ENCODE measurements around the gene OTOS. TPM values are rescaled to one million over a fixed set of nuclear protein-coding genes. Genes with fewer than 3 reads are reported as not detected.

The OTOS gene
- total and polyA plus RNA-seq, 4 donors: not detected

DNA sequence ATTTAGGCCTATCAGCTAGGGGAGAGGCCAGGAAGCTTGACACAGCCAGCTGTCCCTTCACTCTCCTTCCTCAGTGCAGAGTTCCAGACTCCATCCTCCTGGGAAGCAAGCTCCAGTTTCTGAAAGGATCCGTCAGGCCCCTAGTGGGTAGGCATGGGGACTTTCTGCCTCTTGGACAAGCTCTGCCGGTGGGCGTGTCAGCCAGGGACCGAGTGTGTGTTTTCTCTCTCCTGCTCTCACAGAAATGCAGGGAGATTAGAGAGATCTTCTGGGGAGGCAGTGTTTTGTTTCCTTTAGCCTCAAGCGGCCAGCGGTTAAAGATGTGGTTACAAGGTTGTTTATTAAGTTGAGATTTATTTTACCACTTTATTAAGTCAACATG lies 29.9 kb upstream of the OTOS start:
- Histone ChIP-seq H3K9me3 (ENCODE audit: control insufficient read depth in 4 of 4, insufficient read depth in 3 of 4, low read length in 3 of 4) (peaks cover 0 to 10% (median 0%) of the 10 kb centered on the region in 4 donors), H3K27me3 (ENCODE audit: control insufficient read depth in 3 of 3, insufficient read depth in 3 of 3, low read length in 2 of 3) (peaks cover 0 to 4% (median 3%) of the 10 kb centered on the region in 3 donors), H3K9ac (ENCODE audit: insufficient read depth in 1 of 2, low read length in 2 of 2) (no peak overlapping the region), H3K36me3 (ENCODE audit: control insufficient read depth in 4 of 4, insufficient read depth in 4 of 4, low read length in 4 of 4) (no peaks in the 10 kb centered on the region), H3K4me1 (ENCODE audit: control insufficient read depth in 5 of 5, insufficient read depth in 5 of 5, low read length in 5 of 5) (peaks cover 0 to 3% (median 0%) of the 10 kb centered on the region in 5 donors), H3K4me3 (no peak overlapping the region), H3K27ac (ENCODE audit: low read depth in 1 of 2, low read length in 1 of 2) (no peak overlapping the region)
- DNase-seq (peak; percentile 48 to 61 (median 60)), ATAC-seq (ENCODE audit: insufficient read depth, low FRiP score) (no peak)
- no peak for TF ChIP-seq CTCF (IDR thresholded peaks at IDR 0.05; ENCODE audit: control extremely low read depth, extremely low read depth)
- WGBS, 2 donors: 42 to 63% methylated on average over 6 of the region's 6 CpGs

GRCh38 chr2:240169486-240170353 lies 29.3 kb upstream of the OTOS start:
- Histone ChIP-seq H3K9me3 (ENCODE audit: control insufficient read depth in 4 of 4, insufficient read depth in 3 of 4, low read length in 3 of 4) (peaks cover 0 to 10% (median 0%) of the 10 kb centered on the region in 4 donors), H3K27me3 (ENCODE audit: control insufficient read depth in 3 of 3, insufficient read depth in 3 of 3, low read length in 2 of 3) (peaks cover 0 to 3% (median 0%) of the 10 kb centered on the region in 3 donors), H3K9ac (ENCODE audit: insufficient read depth in 1 of 2, low read length in 2 of 2) (no peak overlapping the region), H3K4me3 (no peak overlapping the region), H3K4me1 (ENCODE audit: control insufficient read depth in 5 of 5, insufficient read depth in 5 of 5, low read length in 5 of 5) (peaks cover 0 to 3% (median 0%) of the 10 kb centered on the region in 5 donors), H3K36me3 (ENCODE audit: control insufficient read depth in 4 of 4, insufficient read depth in 4 of 4, low read length in 4 of 4) (no peaks in the 10 kb centered on the region), H3K27ac (ENCODE audit: low read depth in 1 of 2, low read length in 1 of 2) (no peak overlapping the region)
- TF ChIP-seq CTCF (IDR thresholded peaks at IDR 0.05; ENCODE audit: control extremely low read depth, extremely low read depth): no peak
- DNase-seq (no peak), ATAC-seq (ENCODE audit: insufficient read depth, low FRiP score) (no peak)
- 81 to 87% methylated on average over 15 of the region's 15 CpGs for WGBS, 2 donors

DNA sequence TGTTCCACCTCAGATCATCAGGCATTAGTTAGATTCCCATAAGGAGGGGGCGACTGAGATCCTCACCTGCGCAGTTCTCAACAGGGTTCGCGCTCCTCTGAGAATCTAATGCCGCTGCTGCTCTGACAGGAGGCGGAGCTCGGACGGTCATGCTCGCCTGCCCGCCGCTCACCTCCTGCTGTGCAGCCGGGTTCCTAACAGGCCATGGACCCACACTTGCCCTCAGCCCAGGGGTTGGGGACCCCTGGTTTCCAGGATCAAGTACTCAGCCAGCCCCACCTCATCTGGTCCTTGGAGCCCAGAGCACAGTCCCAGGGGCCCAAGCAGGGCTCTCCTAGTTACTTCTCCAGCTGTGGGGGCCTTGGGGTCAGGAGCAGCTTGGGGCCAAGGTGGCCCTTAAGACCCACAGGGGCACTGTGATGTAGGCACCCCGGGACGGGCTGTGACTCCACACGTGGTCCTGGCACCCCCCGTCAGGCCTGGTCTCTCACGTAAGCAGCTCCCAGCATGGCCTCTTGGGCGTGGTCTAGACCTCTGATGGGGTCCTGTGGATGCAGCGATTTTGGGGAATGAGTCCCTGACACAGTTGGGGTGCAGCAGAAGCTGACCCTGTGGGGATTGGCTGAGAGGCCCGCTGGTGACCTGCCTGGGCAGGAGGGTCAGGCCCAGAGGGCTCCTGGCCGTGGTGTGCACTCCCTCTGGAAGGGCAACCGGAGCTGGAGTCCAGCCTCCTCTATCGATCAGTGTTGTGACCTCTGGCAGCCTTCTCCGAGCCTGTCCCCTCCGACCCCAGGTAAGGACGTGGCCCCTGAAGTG lies 28.3 kb upstream of the OTOS start:
- no peak for DNase-seq
- no peak overlapping the region for H3K27ac ChIP-seq (ENCODE audit: low read depth in 1 of 2, low read length in 1 of 2)
- TF ChIP-seq CTCF (IDR thresholded peaks at IDR 0.05; ENCODE audit: control extremely low read depth, extremely low read depth): no peak
- no peak for ATAC-seq (ENCODE audit: insufficient read depth, low FRiP score)
- peaks cover 0 to 6% (median 0%) of the 10 kb centered on the region in 4 donors for H3K9me3 ChIP-seq (ENCODE audit: control insufficient read depth in 4 of 4, insufficient read depth in 3 of 4, low read length in 3 of 4)
- H3K4me3 ChIP-seq: no peak overlapping the region
- 84 to 89% methylated on average over 26 of the region's 26 CpGs for WGBS, 2 donors
- peaks cover 0 to 3% (median 0%) of the 10 kb centered on the region in 5 donors for H3K4me1 ChIP-seq (ENCODE audit: control insufficient read depth in 5 of 5, insufficient read depth in 5 of 5, low read length in 5 of 5)
- H3K36me3 ChIP-seq (ENCODE audit: control insufficient read depth in 4 of 4, insufficient read depth in 4 of 4, low read length in 4 of 4): no peaks in the 10 kb centered on the region
- no peak overlapping the region for H3K9ac ChIP-seq (ENCODE audit: insufficient read depth in 1 of 2, low read length in 2 of 2)
- peaks cover 0 to 2% (median 0%) of the 10 kb centered on the region in 3 donors for H3K27me3 ChIP-seq (ENCODE audit: control insufficient read depth in 3 of 3, insufficient read depth in 3 of 3, low read length in 2 of 3)
